SK-N-SH (cell line): ENCODE measurements around the gene SLC35F4.

ENCODE experiments used
- CHD2 ChIP-seq: fragments of 150-350 bp; IDR thresholded peaks from 2 replicates; pipeline ENCODE4 v1.6.1; 2018; ENCODE audit warnings: low read length; ENCODE audit not compliant: partially characterized antibody
- EP300 ChIP-seq, 2 experiments: IDR thresholded peaks; 2 replicates each; pipeline versions ENCODE4 v1.4.0 to v1.6.1; 2012; ENCODE audit warnings: borderline replicate concordance in 1 of 2, low read depth in 1 of 2, low read length in 1 of 2
- EZH2phosphoT487 ChIP-seq: fragments of 200-600 bp; sonication (generic); IDR thresholded peaks from 2 replicates; pipeline ENCODE4 v1.6.1; 2017; ENCODE audit warnings: low read depth, mixed run types, mild to moderate bottlenecking, antibody characterized with exemption, moderate library complexity, borderline replicate concordance
- FOXJ3 ChIP-seq: sonication (generic); formaldehyde crosslinking; IDR thresholded peaks from 2 replicates; pipeline ENCODE4 v1.5.1; 2020; ENCODE audit warnings: mild to moderate bottlenecking, missing genetic modification reagents
- GATA2 ChIP-seq: sonication (generic); formaldehyde crosslinking; IDR thresholded peaks from 2 replicates; pipeline ENCODE4 v1.5.0; 2020; ENCODE audit warnings: mild to moderate bottlenecking, missing genetic modification reagents
- NFIC ChIP-seq: IDR thresholded peaks from 2 replicates; pipeline ENCODE4 v1.4.0; 2012; ENCODE audit warnings: borderline replicate concordance
- RFX5 ChIP-seq: IDR thresholded peaks from 2 replicates; pipeline ENCODE4 v1.6.1; 2012; ENCODE audit warnings: mild to moderate bottlenecking, improper control_type of control experiment, low read length
- SMC3 ChIP-seq: IDR thresholded peaks from 2 replicates; pipeline ENCODE4 v1.6.1; 2012; ENCODE audit warnings: low read depth, low read length, improper control_type of control experiment
- TF ChIP-seq, protein P1 (sequence below): fragments of 200-600 bp; sonication (generic); IDR thresholded peaks from 2 replicates; pipeline ENCODE4 v1.6.1; 2017; ENCODE audit warnings: antibody characterized with exemption, mild to moderate bottlenecking, moderate library complexity
- TF ChIP-seq, protein P2 (sequence below): IDR thresholded peaks from 2 replicates; pipeline ENCODE4 v1.6.1; 2012; ENCODE audit warnings: mild to moderate bottlenecking, low read depth, low read length, moderate library complexity
- TF ChIP-seq, protein P3 (sequence below): IDR thresholded peaks from 2 replicates; pipeline ENCODE4 v1.4.0; 2012; ENCODE audit warnings: low read depth, borderline replicate concordance

DNA sequence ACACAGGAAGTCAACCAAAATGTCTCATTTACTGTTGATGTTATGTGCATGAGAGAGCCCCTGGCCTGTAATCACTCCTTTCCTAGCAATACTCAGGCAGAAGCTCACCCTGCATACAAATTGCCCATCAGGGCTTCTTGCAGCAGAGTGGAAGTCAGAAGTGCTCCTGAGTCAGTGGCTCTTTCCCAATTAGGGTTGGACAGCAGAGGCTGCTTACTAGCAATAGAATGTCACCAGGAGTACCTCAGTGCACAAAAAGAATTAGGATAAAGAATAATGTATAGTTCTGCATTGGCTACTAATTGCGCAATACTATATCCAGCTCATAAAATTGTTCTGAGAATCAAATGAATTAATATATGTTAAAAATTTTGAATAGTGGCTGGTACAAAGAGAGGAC is 161.1 kb downstream of the SLC35F4 start:
- no peak for TF ChIP-seq CHD2
- TF ChIP-seq, protein P1, sequence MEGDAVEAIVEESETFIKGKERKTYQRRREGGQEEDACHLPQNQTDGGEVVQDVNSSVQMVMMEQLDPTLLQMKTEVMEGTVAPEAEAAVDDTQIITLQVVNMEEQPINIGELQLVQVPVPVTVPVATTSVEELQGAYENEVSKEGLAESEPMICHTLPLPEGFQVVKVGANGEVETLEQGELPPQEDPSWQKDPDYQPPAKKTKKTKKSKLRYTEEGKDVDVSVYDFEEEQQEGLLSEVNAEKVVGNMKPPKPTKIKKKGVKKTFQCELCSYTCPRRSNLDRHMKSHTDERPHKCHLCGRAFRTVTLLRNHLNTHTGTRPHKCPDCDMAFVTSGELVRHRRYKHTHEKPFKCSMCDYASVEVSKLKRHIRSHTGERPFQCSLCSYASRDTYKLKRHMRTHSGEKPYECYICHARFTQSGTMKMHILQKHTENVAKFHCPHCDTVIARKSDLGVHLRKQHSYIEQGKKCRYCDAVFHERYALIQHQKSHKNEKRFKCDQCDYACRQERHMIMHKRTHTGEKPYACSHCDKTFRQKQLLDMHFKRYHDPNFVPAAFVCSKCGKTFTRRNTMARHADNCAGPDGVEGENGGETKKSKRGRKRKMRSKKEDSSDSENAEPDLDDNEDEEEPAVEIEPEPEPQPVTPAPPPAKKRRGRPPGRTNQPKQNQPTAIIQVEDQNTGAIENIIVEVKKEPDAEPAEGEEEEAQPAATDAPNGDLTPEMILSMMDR: no peak
- no peak for TF ChIP-seq NFIC
- TF ChIP-seq, protein P2, sequence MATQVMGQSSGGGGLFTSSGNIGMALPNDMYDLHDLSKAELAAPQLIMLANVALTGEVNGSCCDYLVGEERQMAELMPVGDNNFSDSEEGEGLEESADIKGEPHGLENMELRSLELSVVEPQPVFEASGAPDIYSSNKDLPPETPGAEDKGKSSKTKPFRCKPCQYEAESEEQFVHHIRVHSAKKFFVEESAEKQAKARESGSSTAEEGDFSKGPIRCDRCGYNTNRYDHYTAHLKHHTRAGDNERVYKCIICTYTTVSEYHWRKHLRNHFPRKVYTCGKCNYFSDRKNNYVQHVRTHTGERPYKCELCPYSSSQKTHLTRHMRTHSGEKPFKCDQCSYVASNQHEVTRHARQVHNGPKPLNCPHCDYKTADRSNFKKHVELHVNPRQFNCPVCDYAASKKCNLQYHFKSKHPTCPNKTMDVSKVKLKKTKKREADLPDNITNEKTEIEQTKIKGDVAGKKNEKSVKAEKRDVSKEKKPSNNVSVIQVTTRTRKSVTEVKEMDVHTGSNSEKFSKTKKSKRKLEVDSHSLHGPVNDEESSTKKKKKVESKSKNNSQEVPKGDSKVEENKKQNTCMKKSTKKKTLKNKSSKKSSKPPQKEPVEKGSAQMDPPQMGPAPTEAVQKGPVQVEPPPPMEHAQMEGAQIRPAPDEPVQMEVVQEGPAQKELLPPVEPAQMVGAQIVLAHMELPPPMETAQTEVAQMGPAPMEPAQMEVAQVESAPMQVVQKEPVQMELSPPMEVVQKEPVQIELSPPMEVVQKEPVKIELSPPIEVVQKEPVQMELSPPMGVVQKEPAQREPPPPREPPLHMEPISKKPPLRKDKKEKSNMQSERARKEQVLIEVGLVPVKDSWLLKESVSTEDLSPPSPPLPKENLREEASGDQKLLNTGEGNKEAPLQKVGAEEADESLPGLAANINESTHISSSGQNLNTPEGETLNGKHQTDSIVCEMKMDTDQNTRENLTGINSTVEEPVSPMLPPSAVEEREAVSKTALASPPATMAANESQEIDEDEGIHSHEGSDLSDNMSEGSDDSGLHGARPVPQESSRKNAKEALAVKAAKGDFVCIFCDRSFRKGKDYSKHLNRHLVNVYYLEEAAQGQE: no peak
- TF ChIP-seq EP300 (IDR thresholded peaks at IDR 0.05; ENCODE audit: borderline replicate concordance in 1 of 2, low read depth in 1 of 2, low read length in 1 of 2): no peak
- no peak for TF ChIP-seq EZH2phosphoT487
- no peak for TF ChIP-seq GATA2 (CRISPR knock-in tag)
- no peak for TF ChIP-seq RFX5
- TF ChIP-seq FOXJ3 (CRISPR knock-in tag): no peak
- no peak for TF ChIP-seq SMC3
- TF ChIP-seq, protein P3, sequence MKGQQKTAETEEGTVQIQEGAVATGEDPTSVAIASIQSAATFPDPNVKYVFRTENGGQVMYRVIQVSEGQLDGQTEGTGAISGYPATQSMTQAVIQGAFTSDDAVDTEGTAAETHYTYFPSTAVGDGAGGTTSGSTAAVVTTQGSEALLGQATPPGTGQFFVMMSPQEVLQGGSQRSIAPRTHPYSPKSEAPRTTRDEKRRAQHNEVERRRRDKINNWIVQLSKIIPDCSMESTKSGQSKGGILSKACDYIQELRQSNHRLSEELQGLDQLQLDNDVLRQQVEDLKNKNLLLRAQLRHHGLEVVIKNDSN: no peak
